ENCODE results near the gene ZSCAN2.

GRCh38 chr15:84648539-84648938 is 47.7 kb downstream of the ZSCAN2 start:
- TF ChIP-seq POLR2A (IDR thresholded peaks at IDR 0.05; ENCODE audit: low read depth, low read length), result no peak
- TF ChIP-seq POLR2AphosphoS5 (IDR thresholded peaks at IDR 0.05; ENCODE audit: low read length), result no peak
- TF ChIP-seq SREBF2 (IDR thresholded peaks at IDR 0.05; ENCODE audit: low read length), result no peak
- TF ChIP-seq PAX5 (IDR thresholded peaks at IDR 0.05; ENCODE audit: borderline replicate concordance, low read depth, low read length), result no peak
- no peak for TF ChIP-seq CTCF (IDR thresholded peaks at IDR 0.05 in 2 of 3, conservative IDR thresholded peaks at IDR 0.05 in 1 of 3; ENCODE audit: control insufficient read depth in 2 of 3, extremely low read depth in 1 of 3, insufficient read depth in 1 of 3, low read depth in 3 of 3, low read length in 3 of 3)
- no peak for TF ChIP-seq MAX (IDR thresholded peaks at IDR 0.05; ENCODE audit: low read depth, low read length)
- no peak for TF ChIP-seq ASH2L (IDR thresholded peaks at IDR 0.05; ENCODE audit: borderline replicate concordance, low read depth)
- no peak for TF ChIP-seq SMC3 (IDR thresholded peaks at IDR 0.05; ENCODE audit: borderline replicate concordance, low read length)
- no peak for TF ChIP-seq CHD1 (IDR thresholded peaks at IDR 0.05; ENCODE audit: low read depth, low read length)
- no peak for TF ChIP-seq SPI1 (IDR thresholded peaks at IDR 0.05; ENCODE audit: borderline replicate concordance, insufficient read depth, low read depth, low read length)
- TF ChIP-seq SMARCA5 (IDR thresholded peaks at IDR 0.05), result no peak
- TF ChIP-seq JUNB (IDR thresholded peaks at IDR 0.05), result no peak

Data from GM12878 (cell line).